TTC549 (cell line): ENCODE results near the gene PLS1.

Source experiments
- FAIRE-seq: peaks from 2 replicates; lab custom pipeline; 2012; peaks lifted over from hg19 to GRCh38; lab: Jason Lieb, UNC

PLS1 gene

GRCh38 chr3:142644502-142644901 is 48.3 kb downstream of the PLS1 start:
- no peak for FAIRE-seq

- FAIRE-seq: no peak
Measured at GRCh38 chr3:142645236-142645793, 49.1 kb downstream of the PLS1 start.

GRCh38 chr3:142646020-142646785 is 50.0 kb downstream of the PLS1 start:
- FAIRE-seq: no peak

GRCh38 chr3:142647856-142648255 is 51.7 kb downstream of the PLS1 start:
- FAIRE-seq: no peak

GRCh38 chr3:142648950-142649349 is 52.8 kb downstream of the PLS1 start:
- FAIRE-seq: no peak

- no peak for FAIRE-seq
Measured at GRCh38 chr3:142650001-142650693, 54.0 kb downstream of the PLS1 start.

GRCh38 chr3:142651711-142652110 is 55.5 kb downstream of the PLS1 start:
- no peak for FAIRE-seq

GRCh38 chr3:142652826-142653292 is 56.7 kb downstream of the PLS1 start:
- no peak for FAIRE-seq

GRCh38 chr3:142656575-142656974 is 60.4 kb downstream of the PLS1 start:
- FAIRE-seq: no peak

- FAIRE-seq: no peak
Measured at GRCh38 chr3:142657033-142657432, 60.8 kb downstream of the PLS1 start.

GRCh38 chr3:142660383-142660782 is 64.2 kb downstream of the PLS1 start:
- no peak for FAIRE-seq

- FAIRE-seq: no peak
Measured at GRCh38 chr3:142660893-142661292, 64.7 kb downstream of the PLS1 start.

GRCh38 chr3:142663865-142664264 is 67.7 kb downstream of the PLS1 start:
- no peak for FAIRE-seq

- FAIRE-seq: no peak
Measured at GRCh38 chr3:142664311-142664710, 68.1 kb downstream of the PLS1 start.

GRCh38 chr3:142664819-142665218 is 68.6 kb downstream of the PLS1 start:
- FAIRE-seq: no peak

- FAIRE-seq: no peak
Measured at GRCh38 chr3:142670120-142670519, 73.9 kb downstream of the PLS1 start.

GRCh38 chr3:142676151-142676550 is 80.0 kb downstream of the PLS1 start:
- FAIRE-seq: no peak

- no peak for FAIRE-seq
Measured at GRCh38 chr3:142680710-142681109, 84.5 kb downstream of the PLS1 start.

GRCh38 chr3:142690613-142691012 is 94.4 kb downstream of the PLS1 start:
- FAIRE-seq: no peak

- FAIRE-seq: no peak
Measured at GRCh38 chr3:142691527-142691926, 95.3 kb downstream of the PLS1 start.

GRCh38 chr3:142693136-142693853 is 97.1 kb downstream of the PLS1 start:
- no peak for FAIRE-seq

GRCh38 chr3:142694225-142694624 is 98.0 kb downstream of the PLS1 start:
- FAIRE-seq: no peak

GRCh38 chr3:142705198-142705597 is 109.0 kb downstream of the PLS1 start:
- no peak for FAIRE-seq
